Glomerular visceral epithelial cell (primary cell): ENCODE data around the gene SSH2.

Source experiments
- DNase-seq: peaks from one replicate; pipeline ENCODE4 v3.0.0-alpha.2; 2016; ENCODE audit errors: extremely low spot score

The SSH2 gene

GRCh38 chr17:29589524-29590410 lies 340.3 kb downstream of the SSH2 start, which contains the start of gene GIT1:
GIT1 (minus strand) TSS chr17:29589648; CDS start chr17:29589378, 270 bp downstream.
- peak; percentile 91 for DNase-seq

- peak; percentile 44 for DNase-seq
Measured at GRCh38 chr17:29588562-29589411, 341.2 kb downstream of the SSH2 start.

DNA sequence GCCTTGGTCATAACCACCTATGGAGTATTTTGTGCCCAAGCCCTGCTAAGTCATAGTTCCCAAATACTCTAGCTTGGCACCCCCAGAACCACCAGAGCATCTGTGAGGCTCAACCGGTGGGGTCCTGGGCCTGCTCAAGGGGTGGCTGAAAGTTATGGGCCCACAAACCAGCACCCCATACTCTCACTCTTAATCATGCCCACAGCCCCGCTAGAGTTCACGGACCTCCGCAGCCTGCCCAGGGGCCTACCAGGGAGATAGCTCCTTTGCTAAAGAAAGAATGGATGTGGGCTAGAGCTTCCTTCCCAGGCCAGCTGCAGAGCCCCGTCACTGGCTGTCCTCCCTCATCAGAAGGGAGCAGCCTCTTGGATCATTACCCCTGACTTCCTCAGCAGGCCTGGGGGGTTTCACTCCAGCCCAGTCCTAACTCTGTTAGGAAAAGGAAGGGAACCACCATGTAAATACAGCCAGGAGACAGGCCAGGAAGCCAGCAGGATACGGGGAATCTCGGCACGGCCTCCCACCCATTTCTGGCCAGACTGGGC lies 341.9 kb downstream of the SSH2 start:
- no peak for DNase-seq

DNA sequence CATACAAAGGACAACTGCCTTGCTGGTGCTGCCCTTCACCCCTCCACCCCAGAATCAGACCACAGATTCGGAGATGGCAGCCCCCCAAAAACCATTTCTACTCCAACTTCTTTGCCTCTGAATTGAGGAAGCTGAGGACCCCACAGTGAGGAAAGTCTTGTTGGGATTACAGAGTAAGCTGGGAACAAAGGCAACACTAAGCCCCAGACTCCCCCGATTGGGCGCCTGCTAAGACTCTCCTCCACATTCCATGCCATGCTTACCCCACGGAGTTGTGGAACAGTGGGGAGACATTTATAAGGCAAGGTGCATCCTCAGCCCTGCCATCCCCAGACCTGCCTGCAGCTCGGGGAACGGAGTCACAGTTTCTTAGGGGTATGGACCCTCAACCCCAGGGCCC lies 342.4 kb downstream of the SSH2 start:
- DNase-seq = no peak

- DNase-seq = no peak
Measured at GRCh38 chr17:29586676-29587469, 343.2 kb downstream of the SSH2 start.

- DNase-seq = no peak
Measured at GRCh38 chr17:29585080-29585751, 344.8 kb downstream of the SSH2 start.

DNA sequence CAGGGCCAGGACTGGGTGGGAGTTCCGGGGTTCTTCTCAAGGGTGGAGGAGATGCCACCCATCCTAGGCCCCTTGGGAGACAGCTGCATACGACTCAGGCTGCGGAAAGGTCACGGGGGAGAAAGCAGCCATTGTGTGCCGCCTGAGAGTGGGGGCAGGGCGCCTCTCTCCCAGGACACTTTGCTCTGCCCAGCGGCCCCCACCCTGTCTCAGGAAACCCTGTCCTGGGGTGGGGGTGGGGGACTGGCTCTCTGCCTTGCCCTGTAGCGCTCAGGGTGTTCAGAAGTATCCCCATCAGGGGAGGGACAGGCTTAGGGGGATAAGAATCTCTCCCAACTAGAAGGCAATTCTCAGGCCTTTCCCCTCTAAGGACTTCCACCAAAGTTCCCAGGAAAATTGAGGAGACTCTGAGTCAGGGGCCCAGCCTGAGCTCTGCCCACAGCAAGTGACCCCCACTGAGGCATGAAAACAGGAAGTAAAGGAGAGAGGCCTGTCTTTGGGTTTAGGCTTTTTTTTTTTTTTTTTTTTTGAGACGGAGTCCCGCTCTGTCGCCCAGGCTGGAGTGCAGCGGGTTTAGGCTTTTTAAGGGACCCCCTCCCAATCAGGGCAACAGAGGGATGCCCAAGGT lies 345.5 kb downstream of the SSH2 start:
- no peak for DNase-seq

- DNase-seq = no peak
Measured at GRCh38 chr17:29583324-29584248, 346.4 kb downstream of the SSH2 start.

DNA sequence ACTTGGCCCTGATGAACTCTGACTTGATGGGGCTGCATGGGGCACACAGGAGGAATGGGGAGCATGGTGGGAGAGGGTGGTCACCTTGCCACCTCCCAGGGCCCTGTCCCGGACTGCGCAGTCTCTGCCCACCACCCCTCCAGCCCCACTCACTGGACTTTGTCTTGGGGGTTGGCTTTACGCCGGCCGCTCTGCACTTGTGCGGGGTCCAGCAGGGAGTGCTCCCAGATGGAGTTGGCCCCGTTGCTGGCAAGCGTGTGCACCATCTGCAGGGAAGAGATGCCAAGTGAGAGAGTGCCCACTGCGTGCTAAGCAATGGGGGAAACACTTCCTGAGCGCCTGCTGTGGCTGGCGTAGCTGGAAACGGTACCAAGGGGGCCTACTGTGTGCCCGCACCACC lies 347.3 kb downstream of the SSH2 start:
- no peak for DNase-seq

DNA sequence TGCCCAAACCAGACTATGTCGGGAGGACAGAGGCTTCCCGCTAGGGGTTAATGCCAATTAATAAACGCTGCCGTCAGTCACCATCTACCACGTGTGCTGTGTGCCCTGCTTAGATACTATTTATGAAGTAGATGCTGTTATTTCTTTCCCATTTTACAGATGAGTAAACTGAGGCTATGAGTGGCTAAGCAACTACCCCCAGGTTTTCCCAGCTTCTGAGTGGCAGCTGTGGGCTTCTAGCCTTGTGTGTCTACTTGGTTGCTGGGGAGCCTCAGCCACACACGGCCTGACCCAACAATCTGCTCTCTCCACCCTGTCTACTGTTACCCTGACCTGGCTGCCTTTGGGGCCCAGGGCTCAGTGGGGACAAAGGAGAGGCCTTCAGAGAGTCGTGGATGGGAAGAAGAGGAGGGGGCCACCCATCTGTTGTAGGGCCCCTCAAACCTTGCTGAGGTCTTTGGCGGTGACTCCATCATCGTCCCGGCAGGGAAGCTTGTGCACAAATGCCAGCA lies 347.7 kb downstream of the SSH2 start:
- no peak for DNase-seq

DNA sequence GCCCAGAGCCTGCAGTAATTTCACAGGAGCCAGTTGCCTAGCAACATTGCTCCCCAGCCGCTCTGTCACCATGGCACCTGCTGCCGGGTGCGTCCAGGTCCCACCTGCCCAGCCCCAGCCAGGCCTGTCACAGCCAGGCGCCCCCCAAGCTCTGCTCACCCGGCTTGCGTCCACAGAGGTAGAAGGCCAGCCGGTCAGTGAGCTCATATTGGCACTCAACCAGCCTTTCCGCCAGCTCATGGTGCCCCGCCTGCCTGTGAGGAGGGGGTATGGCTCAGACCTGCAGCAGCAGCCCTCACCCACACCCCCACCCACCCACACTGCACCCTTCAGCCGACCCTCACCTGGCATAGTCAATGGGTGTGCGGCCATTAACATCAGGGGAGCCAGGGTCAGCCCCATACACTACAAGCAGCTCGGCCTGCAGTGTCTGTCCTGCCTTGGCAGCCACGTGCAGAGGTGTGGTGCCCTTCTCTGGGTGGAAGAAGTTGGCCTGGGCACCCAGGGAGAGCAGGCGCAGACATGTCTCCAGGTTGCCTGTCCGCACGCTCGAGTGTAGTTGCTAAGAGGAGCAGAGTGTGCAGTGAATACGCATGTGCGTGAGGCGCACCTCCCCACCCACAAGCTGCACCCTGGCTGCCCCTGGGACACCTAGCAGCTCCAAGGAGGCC lies 348.3 kb downstream of the SSH2 start:
- no peak for DNase-seq

DNA sequence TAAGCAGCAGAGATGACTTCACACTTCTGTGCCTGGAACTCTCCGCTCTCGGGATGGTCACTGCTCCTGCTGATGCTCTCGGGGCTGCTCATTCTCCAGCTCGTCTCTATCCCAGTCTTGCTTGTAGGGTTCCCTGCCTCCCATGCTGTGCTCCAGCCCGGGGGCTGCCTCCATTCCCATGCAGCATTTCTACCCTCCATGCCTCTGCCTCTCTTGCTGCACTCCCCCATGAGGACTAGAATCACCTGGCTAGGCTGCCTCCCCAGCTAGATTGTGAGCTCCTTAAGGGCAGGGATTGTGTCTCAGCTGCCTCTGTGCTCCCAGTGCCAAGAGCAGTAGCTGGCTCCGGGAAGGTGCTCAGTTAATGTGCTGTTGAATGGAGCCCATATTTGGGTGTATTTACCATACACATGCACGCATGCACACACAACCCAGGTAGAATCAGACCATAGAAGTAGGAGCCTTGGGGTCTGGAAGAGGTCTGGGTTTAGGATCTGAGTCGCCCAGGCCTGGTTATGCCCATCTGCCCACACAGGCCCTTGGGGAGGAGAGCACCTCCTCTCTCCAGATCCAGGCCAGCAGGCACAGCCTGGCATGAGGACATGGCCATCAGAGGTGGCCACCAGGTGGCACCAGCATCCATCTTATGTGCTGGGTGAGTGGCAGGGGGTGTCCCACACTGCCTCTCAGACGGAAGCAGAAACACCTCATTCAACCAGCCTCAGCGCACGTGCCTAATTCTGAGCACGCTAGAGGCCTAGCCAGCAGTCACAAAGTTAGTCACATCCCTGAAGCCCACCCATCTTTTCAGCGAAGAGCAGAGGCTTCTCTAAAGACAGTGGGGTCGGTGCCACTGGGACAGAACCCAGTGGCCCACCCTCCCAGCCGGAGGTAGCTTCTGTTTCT lies 349.9 kb downstream of the SSH2 start:
- peak; percentile 82 for DNase-seq

GRCh38 chr17:29578626-29579485 lies 351.2 kb downstream of the SSH2 start:
- DNase-seq = no peak

DNA sequence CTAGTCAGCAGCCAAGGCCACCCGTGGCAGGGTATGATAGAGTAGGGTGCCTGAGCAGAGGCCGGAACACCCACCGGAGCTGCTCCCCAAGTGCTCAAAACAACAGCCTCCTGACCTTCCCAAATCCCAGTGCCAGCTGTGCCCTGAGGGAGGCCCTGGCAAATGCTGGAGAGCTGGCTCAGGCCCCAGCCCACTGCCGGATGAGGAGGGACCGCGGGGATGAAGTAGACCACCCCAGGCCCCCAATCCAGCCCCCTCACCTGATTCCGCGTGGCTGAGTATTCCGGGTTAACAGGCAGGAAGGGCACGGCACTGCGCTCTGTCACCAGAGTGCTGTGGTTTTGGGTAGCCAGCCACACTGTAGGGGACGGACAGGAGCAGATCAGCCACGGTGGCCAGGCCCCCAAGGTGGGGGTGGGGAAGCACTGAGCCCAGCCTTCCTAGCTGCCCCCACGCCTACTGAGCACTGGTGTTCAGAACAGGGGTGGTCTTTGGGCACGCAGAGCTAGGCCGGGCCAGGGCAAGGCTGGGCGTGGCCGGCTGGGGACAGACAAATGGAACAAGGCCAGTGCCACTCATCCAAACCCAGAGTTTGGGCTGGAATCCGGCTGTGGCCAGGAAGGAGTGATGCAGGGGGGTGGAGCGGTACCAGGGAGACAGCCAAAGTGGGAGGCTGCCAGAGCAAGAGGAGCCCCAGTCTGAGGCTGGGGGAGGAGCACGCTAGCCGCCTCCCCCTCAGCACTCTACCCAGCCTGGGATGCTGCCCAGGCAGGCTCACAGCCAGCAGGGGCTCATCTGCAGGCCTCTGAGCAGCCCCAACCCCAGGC lies 352.4 kb downstream of the SSH2 start:
- DNase-seq = no peak

DNA sequence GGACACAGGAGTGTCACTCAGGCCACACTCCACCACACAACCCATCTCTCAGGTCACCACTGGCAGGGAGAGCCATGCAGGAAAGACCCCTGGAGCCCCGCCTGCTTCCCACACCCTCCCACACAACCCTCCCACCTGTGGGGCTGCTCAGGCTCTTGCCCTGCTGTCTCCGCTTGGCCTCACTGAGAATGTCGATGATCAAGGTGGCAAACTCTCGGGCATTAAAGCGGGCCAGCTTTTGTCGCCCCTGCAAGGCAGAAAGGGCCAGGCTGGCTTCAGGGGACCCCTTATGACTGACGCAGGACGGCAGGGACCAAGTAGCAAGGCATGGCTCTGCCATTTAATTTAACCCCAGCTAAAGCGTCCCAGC lies 353.0 kb downstream of the SSH2 start:
- no peak for DNase-seq
